IPS DF 6.9 (cell line): ENCODE results near the gene PXN.
"Not testable (repeated sequence)": the region's sequence is repeated elsewhere in the genome, so short reads cannot be mapped to it uniquely, and the experiment has no call there.

Source experiments
- DNase-seq: peaks from one replicate; pipeline ENCODE4 v3.0.0-alpha.2; 2013; ENCODE audit warnings: low read depth, low spot score
- H3K27ac ChIP-seq: one replicate; pipeline ENCODE4 v1.5.1; 2013; ENCODE audit warnings: low read length, control low read depth
- H3K27me3 ChIP-seq: 2 replicates; pipeline ENCODE4 v1.6.1; 2013; ENCODE audit warnings: mild to moderate bottlenecking, low read length; ENCODE audit not compliant: control insufficient read depth, insufficient read depth
- H3K36me3 ChIP-seq: 2 replicates; pipeline ENCODE4 v1.6.1; 2013; ENCODE audit warnings: low read length; ENCODE audit not compliant: control insufficient read depth, insufficient read depth
- H3K4me1 ChIP-seq: 2 replicates; pipeline ENCODE4 v1.6.1; 2013; ENCODE audit warnings: low read length; ENCODE audit not compliant: control insufficient read depth, insufficient read depth
- H3K4me3 ChIP-seq: 2 replicates; pipeline ENCODE4 v1.5.1; 2013; ENCODE audit warnings: mild to moderate bottlenecking, low read length
- H3K9me3 ChIP-seq: 2 replicates; pipeline ENCODE4 v1.6.1; 2013; ENCODE audit warnings: low read length, inconsistent platforms; ENCODE audit not compliant: control insufficient read depth, insufficient read depth
- WGBS: extraction: QIAGEN DNeasy Blood & Tissue Kit; methylation state at CpG from one replicate; pipeline ENCODE4 v1.1.7; 2013; ENCODE audit warnings: mixed read lengths, missing lambda C conversion rate; ENCODE audit not compliant: insufficient read length, insufficient coverage; 5-methylcytosine and 5-hydroxymethylcytosine counted together

Gene PXN

GRCh38 chr12:120200364-120200800, 65.1 kb downstream of the PXN start:
- peaks cover 36% of the 10 kb centered on the region; the same call in 1 of the 2 replicates for H3K36me3 ChIP-seq
- no CpG with 5 or more reads among the region's 16 CpGs for WGBS

GRCh38 chr12:120199595-120200306, 65.8 kb downstream of the PXN start:
- Histone ChIP-seq H3K27ac (no peak overlapping the region), H3K36me3 (peaks cover 36% of the 10 kb centered on the region; the same call in 1 of the 2 replicates), H3K4me1 (0 out of 2 replicates have a peak, but pooled peaks cover 1% of the 10 kb centered on the region), H3K4me3 (peak overlapping the region; percentile 77; the same call in 1 of the 2 replicates), H3K27me3 (no peaks in the 10 kb centered on the region), H3K9me3 (no peaks in the 10 kb centered on the region)
- WGBS, result no CpG with 5 or more reads among the region's 12 CpGs
- DNase-seq, result no peak

More at GRCh38 chr12:120200364-120200800, 65.1 kb downstream of the PXN start:
- Histone ChIP-seq H3K27me3 (no peaks in the 10 kb centered on the region), H3K4me3 (peak overlapping the region; percentile 77), H3K4me1 (0 out of 2 replicates have a peak, but pooled peaks cover 1% of the 10 kb centered on the region), H3K9me3 (no peaks in the 10 kb centered on the region), H3K27ac (no peak overlapping the region)
- no peak for DNase-seq

- H3K4me1 ChIP-seq, result 0 out of 2 replicates have a peak, but pooled peaks cover 1% of the 10 kb centered on the region
- H3K27ac ChIP-seq, result no peak overlapping the region
- peaks cover 36% of the 10 kb centered on the region; the same call in 1 of the 2 replicates for H3K36me3 ChIP-seq
- no CpG with 5 or more reads among the region's 7 CpGs for WGBS
- H3K27me3 ChIP-seq, result no peaks in the 10 kb centered on the region
- H3K9me3 ChIP-seq, result no peaks in the 10 kb centered on the region
- no peak overlapping the region for H3K4me3 ChIP-seq
- DNase-seq, result no peak
Measured at GRCh38 chr12:120199025-120199424, 66.5 kb downstream of the PXN start.

- no CpG with 5 or more reads among the region's 4 CpGs for WGBS
- Histone ChIP-seq H3K4me1 (0 out of 2 replicates have a peak, but pooled peaks cover 1% of the 10 kb centered on the region), H3K36me3 (peaks cover 36% of the 10 kb centered on the region; the same call in 1 of the 2 replicates), H3K9me3 (no peaks in the 10 kb centered on the region), H3K27me3 (no peaks in the 10 kb centered on the region), H3K27ac (no peak overlapping the region), H3K4me3 (no peak overlapping the region)
- no peak for DNase-seq
Measured at GRCh38 chr12:120197542-120197887, 68.0 kb downstream of the PXN start.

- not testable (repeated sequence) for H3K4me3 ChIP-seq, H3K27ac ChIP-seq, H3K9me3 ChIP-seq, H3K27me3 ChIP-seq, DNase-seq, H3K4me1 ChIP-seq
- no CpG with 5 or more reads among the region's 7 CpGs for WGBS
- peaks cover 36% of the 10 kb centered on the region; the same call in 1 of the 2 replicates for H3K36me3 ChIP-seq
Measured at GRCh38 chr12:120196817-120197541, 68.6 kb downstream of the PXN start.

- H3K27ac ChIP-seq, result no peak overlapping the region
- no CpG with 5 or more reads among the region's 1 CpG for WGBS
- H3K4me1 ChIP-seq, result 0 out of 2 replicates have a peak, but pooled peaks cover 1% of the 10 kb centered on the region
- peaks cover 36% of the 10 kb centered on the region; the same call in 1 of the 2 replicates for H3K36me3 ChIP-seq
- no peaks in the 10 kb centered on the region for H3K9me3 ChIP-seq
- DNase-seq, result no peak
- H3K4me3 ChIP-seq, result no peak overlapping the region
- no peaks in the 10 kb centered on the region for H3K27me3 ChIP-seq
Measured at GRCh38 chr12:120196363-120196762, 69.2 kb downstream of the PXN start.

GRCh38 chr12:120194534-120195395, 70.8 kb downstream of the PXN start, which contains the start of gene GCN1:
Gene GCN1 (minus strand): TSS chr12:120194715. CDS start chr12:120194697, 18 bp downstream.
- no peak for DNase-seq
- Histone ChIP-seq H3K4me1 (0 out of 2 replicates have a peak, but pooled peaks cover 1% of the 10 kb centered on the region), H3K4me3 (peak within 1 kb of the TSS; percentile 85), H3K27ac (no peak within 1 kb of the TSS), H3K36me3 (peaks cover 33% of the 10 kb centered on the region; the same call in 1 of the 2 replicates), H3K27me3 (no peaks in the 10 kb centered on the region), H3K9me3 (no peaks in the 10 kb centered on the region)
- no CpG with 5 or more reads among the region's 62 CpGs for WGBS

- WGBS, result no CpG with 5 or more reads among the region's 18 CpGs
- no peaks in the 10 kb centered on the region for H3K9me3 ChIP-seq
- peaks cover 30% of the 10 kb centered on the region; the same call in 1 of the 2 replicates for H3K36me3 ChIP-seq
- H3K27ac ChIP-seq, result no peak overlapping the region
- DNase-seq, result no peak
- peak overlapping the region; percentile 85 for H3K4me3 ChIP-seq
- H3K27me3 ChIP-seq, result no peaks in the 10 kb centered on the region
- 0 out of 2 replicates have a peak, but pooled peaks cover 1% of the 10 kb centered on the region for H3K4me1 ChIP-seq
Measured at GRCh38 chr12:120194226-120194533, 71.3 kb downstream of the PXN start.

GRCh38 chr12:120193286-120193685, 72.2 kb downstream of the PXN start:
- H3K27me3 ChIP-seq, H3K4me3 ChIP-seq, H3K9me3 ChIP-seq, H3K4me1 ChIP-seq, DNase-seq, H3K27ac ChIP-seq: not testable (repeated sequence)
- peaks cover 21% of the 10 kb centered on the region; the same call in 1 of the 2 replicates for H3K36me3 ChIP-seq
- no CpG with 5 or more reads among the region's 8 CpGs for WGBS
